Bronchial epithelial cell (primary cell): ENCODE measurements around the gene ROR2. TPM values are rescaled to one million over a fixed set of nuclear protein-coding genes. Genes with fewer than 3 reads are reported as not detected.

ENCODE experiments used
- DNase-seq: peaks from one replicate; pipeline ENCODE4 v3.0.0-alpha.2; 2010; ENCODE audit warnings: low read depth
- FAIRE-seq: peaks from 2 replicates; lab custom pipeline; 2011; peaks lifted over from hg19 to GRCh38; lab: Jason Lieb, UNC
- H3K27me3 ChIP-seq: 2 replicates; pipeline ENCODE4 v1.5.1; 2011; ENCODE audit warnings: low read length; ENCODE audit not compliant: control insufficient read depth, insufficient read depth
- H3K36me3 ChIP-seq: 2 replicates; pipeline ENCODE4 v1.5.1; 2011; ENCODE audit warnings: low read length; ENCODE audit not compliant: control insufficient read depth, insufficient read depth
- H3K4me3 ChIP-seq: 2 replicates; pipeline ENCODE4 v1.5.1; 2011; ENCODE audit warnings: mild to moderate bottlenecking, low read depth, low read length, control low read depth
- total RNA-seq: library from RNA; depleted of rRNA; stranded (reverse); fragments of >200 nt; gene quantifications from 2 replicates; pipeline ENCODE4 v1.2.1, GENCODE V29; 2014
- TF ChIP-seq, protein P1 (sequence below): IDR thresholded peaks from 2 replicates; pipeline ENCODE4 v1.5.1; 2011; ENCODE audit warnings: mild to moderate bottlenecking, moderate library complexity, low read length, control low read depth, inconsistent platforms; ENCODE audit not compliant: insufficient read depth, severe bottlenecking

The ROR2 gene
- total RNA-seq, 1 donor from 2014 or later: 0.26 TPM

DNA sequence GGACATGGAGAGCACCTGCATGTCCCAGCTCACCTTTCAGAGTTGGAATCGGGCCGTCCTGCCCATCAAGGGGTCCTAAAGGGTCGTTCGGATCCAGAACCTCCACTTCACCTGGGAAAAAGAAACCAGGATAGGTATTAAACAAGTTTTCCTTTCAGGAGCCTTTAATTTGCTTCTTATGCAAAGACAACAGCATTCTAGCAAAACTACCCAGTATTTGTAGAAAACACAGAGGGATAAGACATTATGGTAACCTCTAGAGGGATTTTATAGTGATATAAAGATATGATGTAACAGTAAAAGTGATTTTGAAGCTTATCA lies 174.4 kb downstream of the ROR2 start:
- Histone ChIP-seq H3K27me3 (peaks cover 1% of the 10 kb centered on the region), H3K36me3 (no peaks in the 10 kb centered on the region), H3K4me3 (no peak overlapping the region)
- FAIRE-seq (no peak), DNase-seq (no peak)
- TF ChIP-seq, protein P1, sequence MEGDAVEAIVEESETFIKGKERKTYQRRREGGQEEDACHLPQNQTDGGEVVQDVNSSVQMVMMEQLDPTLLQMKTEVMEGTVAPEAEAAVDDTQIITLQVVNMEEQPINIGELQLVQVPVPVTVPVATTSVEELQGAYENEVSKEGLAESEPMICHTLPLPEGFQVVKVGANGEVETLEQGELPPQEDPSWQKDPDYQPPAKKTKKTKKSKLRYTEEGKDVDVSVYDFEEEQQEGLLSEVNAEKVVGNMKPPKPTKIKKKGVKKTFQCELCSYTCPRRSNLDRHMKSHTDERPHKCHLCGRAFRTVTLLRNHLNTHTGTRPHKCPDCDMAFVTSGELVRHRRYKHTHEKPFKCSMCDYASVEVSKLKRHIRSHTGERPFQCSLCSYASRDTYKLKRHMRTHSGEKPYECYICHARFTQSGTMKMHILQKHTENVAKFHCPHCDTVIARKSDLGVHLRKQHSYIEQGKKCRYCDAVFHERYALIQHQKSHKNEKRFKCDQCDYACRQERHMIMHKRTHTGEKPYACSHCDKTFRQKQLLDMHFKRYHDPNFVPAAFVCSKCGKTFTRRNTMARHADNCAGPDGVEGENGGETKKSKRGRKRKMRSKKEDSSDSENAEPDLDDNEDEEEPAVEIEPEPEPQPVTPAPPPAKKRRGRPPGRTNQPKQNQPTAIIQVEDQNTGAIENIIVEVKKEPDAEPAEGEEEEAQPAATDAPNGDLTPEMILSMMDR: no peak

DNA sequence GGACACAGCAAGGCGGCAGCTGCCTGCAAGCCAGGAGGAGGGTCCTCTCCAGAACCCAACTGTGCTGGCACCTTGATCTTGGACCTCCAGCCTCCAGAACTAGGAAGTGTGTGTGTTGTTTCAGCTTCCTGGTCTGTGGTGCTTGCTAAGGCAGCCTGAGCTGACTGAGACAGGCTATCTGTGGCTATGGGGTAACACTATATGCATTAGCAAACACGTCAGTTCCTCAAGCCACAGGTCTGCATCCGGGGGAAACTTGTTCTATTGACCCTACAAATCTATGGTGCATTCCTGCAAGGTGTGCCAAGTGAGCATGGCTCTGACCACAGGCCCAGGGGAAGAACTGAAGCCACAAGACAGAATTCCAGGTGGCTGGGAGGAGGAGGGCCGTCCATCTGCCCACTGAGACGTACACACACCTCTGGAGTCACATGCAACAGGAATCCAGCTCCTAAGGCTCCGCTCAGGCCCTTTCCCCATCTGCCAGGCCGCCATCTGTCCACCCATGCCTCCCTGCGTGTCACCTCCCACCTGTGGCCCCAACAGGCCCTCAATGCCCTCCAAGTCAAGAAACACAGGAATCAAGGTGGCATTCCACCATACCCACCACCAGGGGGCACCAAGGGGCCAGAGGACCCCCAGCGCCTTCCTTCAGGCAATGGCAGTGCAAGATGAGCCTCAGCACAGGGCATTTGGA lies 174.9 kb downstream of the ROR2 start:
- peak; percentile 33 for DNase-seq
- H3K27me3 ChIP-seq: peaks cover 1% of the 10 kb centered on the region
- peak; percentile 73 for FAIRE-seq
- TF ChIP-seq, protein P1: peak; percentile 87
- H3K4me3 ChIP-seq: no peak overlapping the region
- H3K36me3 ChIP-seq: no peaks in the 10 kb centered on the region

DNA sequence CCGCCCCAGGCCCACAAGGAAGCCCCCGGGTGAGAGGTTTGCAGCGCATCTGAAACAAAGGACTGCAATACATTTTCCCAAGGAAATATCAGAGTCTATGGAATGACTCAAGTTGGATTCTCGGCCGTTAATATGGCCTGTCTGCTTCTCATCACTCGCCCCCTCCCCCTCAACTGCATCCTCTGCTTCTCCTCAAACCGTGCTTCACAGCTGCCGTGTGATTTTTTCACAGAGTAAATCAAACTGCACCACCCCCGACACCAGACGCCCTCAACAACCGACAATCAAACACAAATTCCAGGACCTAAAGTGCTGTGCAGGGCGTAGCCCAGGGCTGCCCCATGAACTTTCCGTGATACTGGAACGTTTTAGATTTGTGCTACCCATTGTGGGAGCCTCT lies 176.9 kb downstream of the ROR2 start:
- Histone ChIP-seq H3K27me3 (peaks cover 1% of the 10 kb centered on the region), H3K36me3 (no peaks in the 10 kb centered on the region), H3K4me3 (no peak overlapping the region)
- DNase-seq (no peak), FAIRE-seq (no peak)
- TF ChIP-seq, protein P1: no peak

DNA sequence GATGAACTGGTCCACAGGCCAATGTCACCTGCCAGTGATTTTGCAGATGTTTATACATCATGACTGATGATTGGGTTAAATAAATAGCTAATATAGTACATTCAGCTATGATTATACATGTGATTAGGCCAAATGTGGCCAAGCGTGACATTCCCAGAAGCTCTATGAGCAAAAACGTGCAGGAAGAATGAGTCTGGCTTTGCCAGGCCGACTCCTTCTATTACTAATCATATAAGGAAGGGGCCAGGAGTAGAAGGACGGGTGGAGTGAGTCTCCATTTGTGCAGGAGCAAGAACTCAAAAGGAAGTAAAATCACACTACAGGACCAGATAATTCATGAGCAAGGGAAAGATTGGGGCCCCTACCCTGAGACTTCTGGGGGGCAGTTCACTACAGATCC lies 178.2 kb downstream of the ROR2 start:
- H3K36me3 ChIP-seq: no peaks in the 10 kb centered on the region
- TF ChIP-seq, protein P1: no peak
- H3K4me3 ChIP-seq: no peak overlapping the region
- no peak for FAIRE-seq
- H3K27me3 ChIP-seq: peaks cover 1% of the 10 kb centered on the region
- no peak for DNase-seq

DNA sequence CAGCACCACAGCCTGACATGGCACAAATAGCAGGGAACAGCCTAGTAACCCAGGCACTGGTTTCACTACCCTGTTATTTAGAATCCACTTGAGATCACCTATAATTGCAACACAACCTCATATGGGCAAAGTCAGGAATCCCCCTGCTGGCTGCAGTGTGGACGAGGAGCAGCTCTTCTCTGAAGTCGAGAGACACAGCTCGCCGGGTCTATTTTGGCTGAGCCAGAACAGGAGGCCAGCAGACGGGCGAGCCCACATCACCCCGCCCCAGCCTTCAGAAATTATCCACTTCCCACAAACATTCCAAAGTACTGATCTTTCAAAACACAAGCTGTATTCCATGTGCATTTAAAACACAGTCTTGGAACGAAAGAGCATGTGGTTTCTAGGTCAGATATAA lies 179.0 kb downstream of the ROR2 start:
- Histone ChIP-seq H3K36me3 (no peaks in the 10 kb centered on the region), H3K4me3 (no peak overlapping the region), H3K27me3 (peaks cover 1% of the 10 kb centered on the region)
- FAIRE-seq (no peak), DNase-seq (peak; percentile 63)
- TF ChIP-seq, protein P1: peak; percentile 12

DNA sequence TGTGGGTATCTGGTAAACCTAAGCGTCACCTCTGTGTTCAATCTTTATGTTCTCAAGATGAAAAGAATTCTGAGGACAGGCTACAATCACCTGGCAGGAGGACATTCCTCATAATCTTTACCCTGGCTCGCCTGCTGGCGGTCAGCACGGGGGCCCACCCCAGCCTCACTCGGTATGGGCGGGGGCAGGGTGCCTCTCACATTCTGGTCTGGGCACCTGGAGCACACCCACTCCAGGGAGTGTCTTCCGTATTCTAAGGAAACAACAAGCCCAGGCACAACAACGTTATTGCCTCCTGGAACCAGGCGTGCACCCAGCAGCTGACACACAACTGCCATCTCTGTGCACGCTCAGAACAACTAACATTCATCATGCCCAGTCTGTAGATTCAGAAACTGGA lies 179.8 kb downstream of the ROR2 start:
- DNase-seq: peak; percentile 70
- TF ChIP-seq, protein P1: no peak
- H3K36me3 ChIP-seq: no peaks in the 10 kb centered on the region
- H3K4me3 ChIP-seq: no peak overlapping the region
- FAIRE-seq: peak; percentile 50
- H3K27me3 ChIP-seq: peaks cover 1% of the 10 kb centered on the region
